ENCODE measurements around the gene ARL4D. TPM values are rescaled to one million over a fixed set of nuclear protein-coding genes. Genes with fewer than 3 reads are reported as not detected.
"Not testable (repeated sequence)": the region's sequence is repeated elsewhere in the genome, so short reads cannot be mapped to it uniquely, and the experiment has no call there.

ARL4D gene
- total RNA-seq, 4 donors from 2014 or later = 30.3 to 50.6 (median 43.7) TPM

- peak overlapping the region; percentile 41 for H3K4me3 ChIP-seq (ENCODE audit: low read depth, poor library complexity, severe bottlenecking)
- peak; percentile 93 to 98 for DNase-seq (ENCODE audit: low spot score in 2 of 2)
- TF ChIP-seq CTCF (IDR thresholded peaks at IDR 0.05) (no peak), POLR2A (IDR thresholded peaks at IDR 0.05) (peak in 1 of 2 donors; percentile 97)
- WGBS, 2 donors = 1 to 18% methylated on average over 52 to 56 of the region's 56 CpGs
- intact Hi-C loops (cut with DNase I; ENCODE audit: low total_unique reads) = no loop called here
Observed at GRCh38 chr17:43360739-43361505, 37.9 kb upstream of the ARL4D start.

- 94 to 95% methylated on average over 27 of the region's 27 CpGs for WGBS, 2 donors
- intact Hi-C loops (cut with DNase I; ENCODE audit: low total_unique reads) = no loop called here
Observed at GRCh38 chr17:43363181-43363925, 35.4 kb upstream of the ARL4D start.

GRCh38 chr17:43363926-43364285 lies 34.9 kb upstream of the ARL4D start:
- H3K4me3 ChIP-seq (ENCODE audit: low read depth, poor library complexity, severe bottlenecking) = no peak overlapping the region
- intact Hi-C loops (cut with DNase I; ENCODE audit: low total_unique reads) = no loop called here
- 89 to 91% methylated on average over 10 of the region's 10 CpGs for WGBS, 2 donors
- TF ChIP-seq CTCF (IDR thresholded peaks at IDR 0.05) (no peak), POLR2A (IDR thresholded peaks at IDR 0.05) (no peak)
- DNase-seq (ENCODE audit: low spot score in 2 of 2) = no peak

More at GRCh38 chr17:43363181-43363925, 35.4 kb upstream of the ARL4D start:
- peak in 1 of 2 donors; percentile 88 for DNase-seq (ENCODE audit: low spot score in 2 of 2)
- H3K4me3 ChIP-seq (ENCODE audit: low read depth, poor library complexity, severe bottlenecking) = no peak overlapping the region
- TF ChIP-seq POLR2A (IDR thresholded peaks at IDR 0.05) (no peak), CTCF (IDR thresholded peaks at IDR 0.05) (no peak)

GRCh38 chr17:43365356-43365755 lies 33.4 kb upstream of the ARL4D start:
- intact Hi-C loops (cut with DNase I; ENCODE audit: low total_unique reads) = no loop called here
- no peak for DNase-seq (ENCODE audit: low spot score in 2 of 2)
- WGBS, 2 donors = 85 to 87% methylated on average over 4 of the region's 4 CpGs
- no peak overlapping the region for H3K4me3 ChIP-seq (ENCODE audit: low read depth, poor library complexity, severe bottlenecking)
- TF ChIP-seq POLR2A (IDR thresholded peaks at IDR 0.05) (no peak), CTCF (IDR thresholded peaks at IDR 0.05) (no peak)

GRCh38 chr17:43365921-43366320 lies 32.9 kb upstream of the ARL4D start:
- 87 to 91% methylated on average over 9 of the region's 9 CpGs for WGBS, 2 donors
- DNase-seq (ENCODE audit: low spot score in 2 of 2); H3K4me3 ChIP-seq (ENCODE audit: low read depth, poor library complexity, severe bottlenecking); intact Hi-C loops (cut with DNase I; ENCODE audit: low total_unique reads): not testable (repeated sequence)
